Caco-2 (cell line): ENCODE results near the gene TNFRSF9. TPM values are rescaled to one million over a fixed set of nuclear protein-coding genes. Genes with fewer than 3 reads are reported as not detected.
"Not testable (repeated sequence)": the region's sequence is repeated elsewhere in the genome, so short reads cannot be mapped to it uniquely, and the experiment has no call there.

ENCODE experiments used
- BruUV-seq: library from RNA; stranded (reverse); fragments of 400-500 nt; replicated peaks from 2 replicates; lab custom pipeline; 2021; lab: Mats Ljungman, UMichigan
- CTCF ChIA-PET: fragments of 300-600 bp; sonication (Branson Sonifier 250); formaldehyde crosslinking; loops from one replicate; lab custom pipeline; 2022; ENCODE audit warnings: antibody characterized with exemption; lab: Charles Lee
- POLR2A ChIA-PET: fragments of 300-600 bp; sonication (Branson Sonifier 250); formaldehyde crosslinking; loops from one replicate; lab custom pipeline; 2022; ENCODE audit warnings: antibody characterized with exemption; lab: Charles Lee
- DNase-seq, 2 experiments: peaks; one replicate each; pipeline versions ENCODE4 v3.0.0 to v3.0.0-alpha.2; 2020 to 2022
- H3K27me3 ChIP-seq: replicated peaks from 2 replicates; pipeline ENCODE4 v1.6.0; 2011; ENCODE audit warnings: low read length; ENCODE audit not compliant: control insufficient read depth, insufficient read depth
- H3K36me3 ChIP-seq: 2 replicates; pipeline ENCODE4 v1.5.1; 2011; ENCODE audit warnings: low read length; ENCODE audit not compliant: control insufficient read depth, insufficient read depth
- H3K4me1 ChIP-seq: fragments of 250-450 bp; sonication (Bioruptor Pico); 2 replicates; pipeline ENCODE4 v1.5.1; 2020; ENCODE audit warnings: mild to moderate bottlenecking
- H3K4me3 ChIP-seq: 2 replicates; pipeline ENCODE4 v1.5.1; 2011; ENCODE audit warnings: low read depth, mild to moderate bottlenecking, control low read depth, low read length
- H3K9me3 ChIP-seq: fragments of 250-450 bp; sonication (Bioruptor Pico); 2 replicates; pipeline ENCODE4 v1.5.1; 2020; ENCODE audit warnings: mild to moderate bottlenecking, moderate library complexity
- H3K27ac Mint-ChIP-seq: one replicate; pipeline ENCODE4 v1.8.0; 2022; ENCODE audit warnings: mixed read lengths; ENCODE audit not compliant: unreplicated experiment
- H3K27me3 Mint-ChIP-seq: one replicate; pipeline ENCODE4 v1.8.0; 2022; ENCODE audit warnings: mixed read lengths; ENCODE audit not compliant: insufficient read depth, unreplicated experiment
- H3K36me3 Mint-ChIP-seq: one replicate; pipeline ENCODE4 v1.8.0; 2022; ENCODE audit warnings: mild to moderate bottlenecking, mixed read lengths; ENCODE audit not compliant: insufficient read depth, unreplicated experiment
- H3K4me1 Mint-ChIP-seq: one replicate; pipeline ENCODE4 v1.8.0; 2022; ENCODE audit warnings: low read depth, mixed read lengths; ENCODE audit not compliant: unreplicated experiment
- H3K4me3 Mint-ChIP-seq: one replicate; pipeline ENCODE4 v1.8.0; 2022; ENCODE audit warnings: mild to moderate bottlenecking, moderate library complexity, mixed read lengths; ENCODE audit not compliant: unreplicated experiment
- H3K9me3 Mint-ChIP-seq: one replicate; pipeline ENCODE4 v1.8.0; 2022; ENCODE audit warnings: mixed read lengths; ENCODE audit not compliant: unreplicated experiment
- CTCF ChIP-seq, 2 experiments: fragments of 200-600 bp in 1 of 2; IDR thresholded peaks; 1 replicate in 1 of 2; 2 replicates in 1 of 2; pipeline versions ENCODE4 v1.5.1 to v1.8.0; 2011 to 2022; ENCODE audit warnings: antibody characterized with exemption in 1 of 2, control low read depth in 1 of 2, inconsistent platforms in 1 of 2, low read depth in 1 of 2, low read length in 1 of 2, mild to moderate bottlenecking in 1 of 2, moderate library complexity in 1 of 2; ENCODE audit not compliant: insufficient read depth in 1 of 2, severe bottlenecking in 1 of 2, unreplicated experiment in 1 of 2
- intact Hi-C: fragments of 100-400 bp; cut with micrococcal nuclease; formaldehyde crosslinking; loops from one replicate; pipeline ENCODE4 v1.10.0; 2022; ENCODE audit not compliant: unreplicated experiment
- total RNA-seq: library from RNA; stranded (reverse); gene quantifications from 2 replicates; pipeline ENCODE4 v1.2.3, GENCODE V29; 2022

The TNFRSF9 gene
- total RNA-seq, 1 experiment from 2014 or later: 0.54 TPM

- Mint-ChIP-seq H3K27me3 (no peaks in the 10 kb centered on the region), H3K4me1 (no peaks in the 10 kb centered on the region), H3K36me3 (no peaks in the 10 kb centered on the region), H3K9me3 (no peaks in the 10 kb centered on the region), H3K27ac (no peak overlapping the region), H3K4me3 (no peak overlapping the region)
- no peak for DNase-seq
- intact Hi-C loops: no loop called here
- H3K4me3 ChIP-seq: no peak overlapping the region
- BruUV-seq: no TSS peak
- H3K36me3 ChIP-seq: no peaks in the 10 kb centered on the region
- POLR2A ChIA-PET: no interaction called here
- no peaks in the 10 kb centered on the region for H3K27me3 ChIP-seq
- TF ChIP-seq CTCF (IDR thresholded peaks at IDR 0.05; ENCODE audit: insufficient read depth in 1 of 2, low read depth in 1 of 2, low read length in 1 of 2, severe bottlenecking in 1 of 2, unreplicated experiment in 1 of 2): no peak
- CTCF ChIA-PET: no interaction called here
- H3K9me3 ChIP-seq: no peaks in the 10 kb centered on the region
- no peaks in the 10 kb centered on the region for H3K4me1 ChIP-seq
Observed at GRCh38 chr1:7929637-7930036, 11.0 kb downstream of the TNFRSF9 start.

- Mint-ChIP-seq H3K9me3 (no peaks in the 10 kb centered on the region), H3K4me1 (no peaks in the 10 kb centered on the region), H3K36me3 (no peaks in the 10 kb centered on the region), H3K27ac (no peak overlapping the region), H3K27me3 (no peaks in the 10 kb centered on the region), H3K4me3 (no peak overlapping the region)
- Histone ChIP-seq H3K9me3 (no peaks in the 10 kb centered on the region), H3K4me3 (no peak overlapping the region), H3K36me3 (no peaks in the 10 kb centered on the region), H3K4me1 (no peaks in the 10 kb centered on the region), H3K27me3 (no peaks in the 10 kb centered on the region)
- intact Hi-C loops: no loop called here
- POLR2A ChIA-PET: no interaction called here
- no TSS peak for BruUV-seq
- DNase-seq: no peak
- TF ChIP-seq CTCF (IDR thresholded peaks at IDR 0.05; ENCODE audit: insufficient read depth in 1 of 2, low read depth in 1 of 2, low read length in 1 of 2, severe bottlenecking in 1 of 2, unreplicated experiment in 1 of 2): no peak
- CTCF ChIA-PET: no interaction called here
Observed at GRCh38 chr1:7928247-7928646, 12.4 kb downstream of the TNFRSF9 start.

- H3K4me1 ChIP-seq, H3K36me3 ChIP-seq, H3K4me1 Mint-ChIP-seq, H3K9me3 ChIP-seq, CTCF ChIA-PET, H3K4me3 ChIP-seq, H3K27me3 Mint-ChIP-seq, intact Hi-C loops, H3K27me3 ChIP-seq, DNase-seq, H3K27ac Mint-ChIP-seq, H3K36me3 Mint-ChIP-seq, H3K9me3 Mint-ChIP-seq, BruUV-seq, POLR2A ChIA-PET, H3K4me3 Mint-ChIP-seq: not testable (repeated sequence)
Observed at GRCh38 chr1:7927061-7927460, 13.6 kb downstream of the TNFRSF9 start.

GRCh38 chr1:7922301-7922700 lies 18.3 kb downstream of the TNFRSF9 start:
- H3K36me3 Mint-ChIP-seq: no peaks in the 10 kb centered on the region
- no peaks in the 10 kb centered on the region for H3K27me3 Mint-ChIP-seq
- intact Hi-C loops: no loop called here
- no peak overlapping the region for H3K4me3 ChIP-seq
- ChIA-PET CTCF (interaction anchor here (0.7 kb wide), 1 partner anchor 960 kb away, joined by 3 read pairs; no protein-coding TSS in a partner anchor), POLR2A (no interaction called here)
- H3K36me3 ChIP-seq: no peaks in the 10 kb centered on the region
- no peaks in the 10 kb centered on the region for H3K9me3 Mint-ChIP-seq
- no peaks in the 10 kb centered on the region for H3K4me1 ChIP-seq
- H3K4me3 Mint-ChIP-seq: no peak overlapping the region
- no peak for TF ChIP-seq CTCF (IDR thresholded peaks at IDR 0.05; ENCODE audit: insufficient read depth in 1 of 2, low read depth in 1 of 2, low read length in 1 of 2, severe bottlenecking in 1 of 2, unreplicated experiment in 1 of 2)
- no TSS peak for BruUV-seq
- no peaks in the 10 kb centered on the region for H3K27me3 ChIP-seq
- H3K27ac Mint-ChIP-seq: no peak overlapping the region
- no peaks in the 10 kb centered on the region for H3K4me1 Mint-ChIP-seq
- H3K9me3 ChIP-seq: no peaks in the 10 kb centered on the region
- DNase-seq: no peak
